H9 (cell line): Measurements from ENCODE around the gene ANO9. TPM values are rescaled to one million over a fixed set of nuclear protein-coding genes. Genes with fewer than 3 reads are reported as not detected.

ENCODE experiments used
- DNase-seq: peaks from one replicate; pipeline ENCODE4 v3.0.0-alpha.2; 2017
- H2AFZ ChIP-seq: one replicate; pipeline ENCODE4 v1.6.1; 2013; ENCODE audit warnings: mild to moderate bottlenecking, low read length, control low read depth, moderate library complexity
- H2AK5ac ChIP-seq: 2 replicates; pipeline ENCODE4 v1.6.1; 2013; ENCODE audit warnings: low read length, control low read depth, mixed read lengths; ENCODE audit not compliant: insufficient read length
- H2BK120ac ChIP-seq: one replicate; pipeline ENCODE4 v1.6.1; 2013; ENCODE audit warnings: low read depth, mild to moderate bottlenecking, low read length, control low read depth, inconsistent platforms; ENCODE audit not compliant: poor library complexity, severe bottlenecking
- H2BK12ac ChIP-seq: 2 replicates; pipeline ENCODE4 v1.6.1; 2013; ENCODE audit warnings: low read length, control low read depth, mixed read lengths, low read depth; ENCODE audit not compliant: insufficient read length
- H2BK15ac ChIP-seq: 2 replicates; pipeline ENCODE4 v1.6.1; 2013; ENCODE audit warnings: low read depth, low read length, control low read depth
- H2BK20ac ChIP-seq: one replicate; pipeline ENCODE4 v1.6.1; 2013; ENCODE audit warnings: low read depth, mild to moderate bottlenecking, low read length, control low read depth, inconsistent platforms; ENCODE audit not compliant: poor library complexity, severe bottlenecking
- H2BK5ac ChIP-seq: 2 replicates; pipeline ENCODE4 v1.6.1; 2013; ENCODE audit warnings: low read length, control low read depth, mixed read lengths; ENCODE audit not compliant: insufficient read length
- H3K14ac ChIP-seq: 2 replicates; pipeline ENCODE4 v1.6.1; 2013; ENCODE audit warnings: low read length, control low read depth; ENCODE audit not compliant: insufficient read depth
- H3K18ac ChIP-seq: 2 replicates; pipeline ENCODE4 v1.6.1; 2013; ENCODE audit warnings: low read depth, mild to moderate bottlenecking, mixed read lengths, low read length, control low read depth; ENCODE audit not compliant: insufficient read length
- H3K23ac ChIP-seq: 2 replicates; pipeline ENCODE4 v1.6.1; 2013; ENCODE audit warnings: low read length, control low read depth, mixed read lengths, low read depth; ENCODE audit not compliant: insufficient read length
- H3K23me2 ChIP-seq: 2 replicates; pipeline ENCODE4 v1.6.1; 2013; ENCODE audit warnings: low read depth, mild to moderate bottlenecking, mixed read lengths, low read length, control low read depth; ENCODE audit not compliant: insufficient read length, poor library complexity, severe bottlenecking
- H3K27ac ChIP-seq: 2 replicates; pipeline ENCODE4 v1.5.1; 2013; ENCODE audit warnings: low read length, control low read depth, mixed read lengths, low read depth; ENCODE audit not compliant: insufficient read length
- H3K27me3 ChIP-seq: 2 replicates; pipeline ENCODE4 v1.6.1; 2013; ENCODE audit warnings: low read length, control low read depth, inconsistent platforms; ENCODE audit not compliant: insufficient read depth
- H3K4ac ChIP-seq: 2 replicates; pipeline ENCODE4 v1.6.1; 2013; ENCODE audit warnings: low read depth, mild to moderate bottlenecking, control low read depth, inconsistent platforms, low read length, moderate library complexity
- H3K4me1 ChIP-seq: 2 replicates; pipeline ENCODE4 v1.6.1; 2013; ENCODE audit warnings: low read length, control low read depth, inconsistent platforms; ENCODE audit not compliant: insufficient read depth
- H3K4me2 ChIP-seq: 2 replicates; pipeline ENCODE4 v1.6.1; 2013; ENCODE audit warnings: low read length, control low read depth, mixed read lengths; ENCODE audit not compliant: insufficient read length, insufficient read depth
- H3K56ac ChIP-seq: 2 replicates; pipeline ENCODE4 v1.6.1; 2013; ENCODE audit warnings: low read depth, mild to moderate bottlenecking, mixed read lengths, low read length, control low read depth; ENCODE audit not compliant: insufficient read length
- H3K79me1 ChIP-seq: 2 replicates; pipeline ENCODE4 v1.6.1; 2013; ENCODE audit warnings: low read depth, mild to moderate bottlenecking, moderate library complexity, low read length, control low read depth, inconsistent platforms; ENCODE audit not compliant: insufficient read depth, poor library complexity, severe bottlenecking
- H3K79me2 ChIP-seq: 2 replicates; pipeline ENCODE4 v1.6.1; 2013; ENCODE audit warnings: low read length, control low read depth, inconsistent platforms; ENCODE audit not compliant: insufficient read depth
- H3K9ac ChIP-seq: 2 replicates; pipeline ENCODE4 v1.6.1; 2013; ENCODE audit warnings: low read length, control low read depth, mixed read lengths; ENCODE audit not compliant: insufficient read length; ENCODE audit errors: extremely low read depth
- H3K9me3 ChIP-seq: one replicate; pipeline ENCODE4 v1.6.1; 2013; ENCODE audit warnings: low read depth, low read length, inconsistent platforms; ENCODE audit not compliant: control insufficient read depth
- H3T11ph ChIP-seq: one replicate; pipeline ENCODE4 v1.6.1; 2013; ENCODE audit warnings: mild to moderate bottlenecking, low read length, control low read depth, inconsistent platforms
- H4K20me1 ChIP-seq: one replicate; pipeline ENCODE4 v1.6.1; 2013; ENCODE audit not compliant: control insufficient read depth, insufficient read length, insufficient read depth
- H4K5ac ChIP-seq: 2 replicates; pipeline ENCODE4 v1.6.1; 2013; ENCODE audit warnings: low read depth, mild to moderate bottlenecking, mixed read lengths, low read length, control low read depth; ENCODE audit not compliant: insufficient read length
- H4K8ac ChIP-seq: replicated peaks from 2 replicates; pipeline ENCODE4 v1.6.1; 2013; ENCODE audit warnings: low read length, control low read depth, mixed read lengths, low read depth; ENCODE audit not compliant: insufficient read length
- H4K91ac ChIP-seq: 2 replicates; pipeline ENCODE4 v1.6.1; 2013; ENCODE audit warnings: low read depth, mild to moderate bottlenecking, moderate library complexity, mixed read lengths, low read length, control low read depth; ENCODE audit not compliant: insufficient read length
- H3K27ac Mint-ChIP-seq, 3 experiments: 2 replicates in 2 of 3; 3 replicates in 1 of 3; pipeline ENCODE4 v1.8.0; 2020 to 2021; ENCODE audit warnings: mixed read lengths in 3 of 3, mild to moderate bottlenecking in 1 of 3, moderate library complexity in 1 of 3
- H3K27me3 Mint-ChIP-seq: 2 replicates; pipeline ENCODE4 v1.8.0; 2021; ENCODE audit warnings: low read depth, mild to moderate bottlenecking, moderate library complexity, mixed read lengths
- H3K36me3 Mint-ChIP-seq, 3 experiments: 2 replicates in 2 of 3; 3 replicates in 1 of 3; pipeline ENCODE4 v1.8.0; 2020 to 2021; ENCODE audit warnings: low read depth in 3 of 3, mixed read lengths in 3 of 3; ENCODE audit not compliant: insufficient read depth in 1 of 3
- H3K4me1 Mint-ChIP-seq, 2 experiments: 2 replicates each; pipeline ENCODE4 v1.8.0; 2020; ENCODE audit warnings: mixed read lengths in 2 of 2
- H3K4me3 Mint-ChIP-seq, 2 experiments: 2 replicates in 1 of 2; 3 replicates in 1 of 2; pipeline ENCODE4 v1.8.0; 2020 to 2021; ENCODE audit warnings: mild to moderate bottlenecking in 2 of 2, mixed read lengths in 2 of 2, moderate library complexity in 1 of 2
- H3K9me3 Mint-ChIP-seq, 2 experiments: 2 replicates in 1 of 2; 3 replicates in 1 of 2; pipeline ENCODE4 v1.8.0; 2020; ENCODE audit warnings: mild to moderate bottlenecking in 2 of 2, mixed read lengths in 2 of 2, moderate library complexity in 1 of 2
- CTCF ChIP-seq: fragments of 200-600 bp; sonication (generic); conservative IDR thresholded peaks from 3 replicates; pipeline ENCODE4 v1.8.0; 2021; ENCODE audit warnings: antibody characterized with exemption, mild to moderate bottlenecking
- WGBS: extraction: QIAGEN DNeasy Blood & Tissue Kit; methylation state at CpG from one replicate; pipeline ENCODE4 v1.1.7; 2013; ENCODE audit warnings: missing lambda C conversion rate, low lambda C conversion rate, mixed read lengths; ENCODE audit not compliant: insufficient read length; ENCODE audit errors: extremely low coverage; 5-methylcytosine and 5-hydroxymethylcytosine counted together
- total RNA-seq: library from RNA; stranded (reverse); gene quantifications from 2 replicates; pipeline ENCODE4 v1.2.1, GENCODE V29; 2021

ANO9 gene
- total RNA-seq, 1 experiment from 2014 or later, result 13.1 TPM

GRCh38 chr11:438101-438844, 3.5 kb downstream of the ANO9 start:
- H4K20me1 ChIP-seq, result no peaks in the 10 kb centered on the region
- no peak overlapping the region for H2BK12ac ChIP-seq
- no peaks in the 10 kb centered on the region for H3K27me3 ChIP-seq
- no peak overlapping the region for H4K5ac ChIP-seq
- peaks cover 2 to 5% of the 10 kb centered on the region in 2 experiments; a peak in 3 of 4 replicates for H3K4me1 Mint-ChIP-seq
- no peak overlapping the region for H3T11ph ChIP-seq
- H3K9me3 ChIP-seq, result peaks cover 7% of the 10 kb centered on the region
- H2BK15ac ChIP-seq, result no peak overlapping the region
- peaks cover 9 to 12% of the 10 kb centered on the region in 2 experiments for H3K9me3 Mint-ChIP-seq
- no peak overlapping the region for H3K27ac ChIP-seq
- H2BK20ac ChIP-seq, result no peak overlapping the region
- no peak overlapping the region for H2AK5ac ChIP-seq
- no peak overlapping the region for H2BK5ac ChIP-seq
- no peak overlapping the region for H3K56ac ChIP-seq
- peaks cover 7% of the 10 kb centered on the region for H3K23me2 ChIP-seq
- H3K4me1 ChIP-seq, result no peaks in the 10 kb centered on the region
- H3K23ac ChIP-seq, result no peak overlapping the region
- H4K8ac ChIP-seq, result no peak overlapping the region
- H3K36me3 Mint-ChIP-seq, result peaks cover 3 to 12% (median 3%) of the 10 kb centered on the region in 3 experiments
- no peak overlapping the region for H2AFZ ChIP-seq
- WGBS, result no CpG with 5 or more reads among the region's 21 CpGs
- DNase-seq, result no peak
- no peak for TF ChIP-seq CTCF
- no peak overlapping the region for H3K4ac ChIP-seq
- H3K79me2 ChIP-seq, result no peaks in the 10 kb centered on the region
- H3K18ac ChIP-seq, result no peak overlapping the region
- no peak overlapping the region for H3K14ac ChIP-seq
- no peak overlapping the region for H4K91ac ChIP-seq
- H2BK120ac ChIP-seq, result no peak overlapping the region
- no peak overlapping the region for H3K9ac ChIP-seq
- H3K27me3 Mint-ChIP-seq, result peaks cover 9% of the 10 kb centered on the region
- H3K4me3 Mint-ChIP-seq, result no peak overlapping the region
- no peaks in the 10 kb centered on the region for H3K79me1 ChIP-seq
- H3K27ac Mint-ChIP-seq, result no peak overlapping the region
- no peak overlapping the region for H3K4me2 ChIP-seq
